Pancreas (tissue), 10 donors: ENCODE measurements around the gene MYH3. TPM values are rescaled to one million over a fixed set of nuclear protein-coding genes. Genes with fewer than 3 reads are reported as not detected.
"Not testable (repeated sequence)": the region's sequence is repeated elsewhere in the genome, so short reads cannot be mapped to it uniquely, and the experiment has no call there.

Experiments used
- ATAC-seq, 4 donors: fragments of 200-7000 bp; cut with Tn5 transposase; one replicate each; pipeline versions ENCODE4 v1.8.0 to v1.9.1; 2020; ENCODE audit warnings: mild to moderate bottlenecking in 4 of 4, moderate library complexity in 4 of 4
- DNase-seq, 6 donors: peaks; one replicate each; pipeline ENCODE4 v3.0.0-alpha.2; 2020
- FAIRE-seq: peaks from 2 replicates; lab custom pipeline; 2012; peaks lifted over from hg19 to GRCh38; lab: Jason Lieb, UNC
- H3K27ac ChIP-seq, 4 donors: fragments of 200-600 bp; sonication (generic); 1 replicate in 3 of 4; 2 replicates in 1 of 4; pipeline versions ENCODE4 v1.5.0 to v1.8.0; 2020
- H3K27me3 ChIP-seq, 4 donors: fragments of 200-600 bp; one replicate each; pipeline ENCODE4 v1.8.0; 2021
- H3K36me3 ChIP-seq, 3 donors: fragments of 200-600 bp; sonication (generic) in 1 of 3; one replicate each; pipeline versions ENCODE4 v1.5.0 to v1.8.0; 2020 to 2021
- H3K4me1 ChIP-seq, 3 donors: fragments of 200-600 bp; one replicate each; pipeline ENCODE4 v1.8.0; 2021
- H3K4me3 ChIP-seq, 4 donors: fragments of 200-600 bp; sonication (generic) in 2 of 4; one replicate each; pipeline versions ENCODE4 v1.5.0 to v1.8.0; 2020 to 2021
- H3K9me3 ChIP-seq, 4 donors: fragments of 200-600 bp; one replicate each; pipeline ENCODE4 v1.8.0; 2021
- WGBS, 2 donors: extraction: QIAGEN DNeasy Blood & Tissue Kit; methylation state at CpG; one replicate each; pipeline ENCODE4 v1.1.7; 2013; 5-methylcytosine and 5-hydroxymethylcytosine counted together
- intact Hi-C, 3 donors: fragments of 100-400 bp; cut with DNase I; formaldehyde crosslinking; loops; one replicate each; pipeline versions ENCODE4 v1.11.1 to v1.14.2; 2022
- polyA plus RNA-seq, 2 donors: library from polyadenylated mRNA; stranded (reverse); fragments of 200-250 nt; gene quantifications; one replicate each; pipeline ENCODE4 v1.2.3, GENCODE V29; 2013
- total RNA-seq, 6 donors: library from RNA; stranded (reverse); fragmentation: NEBNext Ultra II Directional in 4 of 6; extraction: Animal tissue kit (Norgen Biotek cat#: 25700) in 4 of 6; gene quantifications; one replicate each; pipeline versions ENCODE4 v1.2.1 to v1.2.4, GENCODE V29; 2021 to 2023
- TF ChIP-seq, protein P1 (sequence below), 4 donors: fragments of 200-600 bp; sonication (generic) in 3 of 4; IDR thresholded peaks; one replicate each; pipeline versions ENCODE4 v1.5.0 to v1.8.0; 2021; ENCODE audit warnings: antibody characterized with exemption in 4 of 4
- donor health status: healthy with polysubstance abuse.
- donor health status: DM: no; HTN: no; CAD: no; lungs with moderate emphysema.
- donor health status: DM: no; HTN: no; CAD: no.
- donor health status: control.
- donor health status: control.
- donor health status: Bipolar disorder and iron deficiency.
- donor health status: DM: yes; HTN: yes; CAD: no.
- donor health status: DM: no; HTN: no; CAD: no.
- donor health status: DM: no; HTN: no; CAD: no.
- donor health status: DM: yes; HTN: yes; CAD: no.

The MYH3 gene
- total and polyA plus RNA-seq, 8 donors = 0.63 to 13.5 (median 2.2) TPM

- peak; percentile 17 to 36 (median 26) for ATAC-seq
- Histone ChIP-seq H3K36me3 (no peaks in the 10 kb centered on the region), H3K27ac (peak overlapping the region; percentile 94 to 97 (median 95)), H3K4me3 (peak overlapping the region; percentile 75 to 100 (median 96)), H3K27me3 (no peaks in the 10 kb centered on the region), H3K4me1 (peaks cover 6 to 19% (median 7%) of the 10 kb centered on the region in 3 donors), H3K9me3 (no peaks in the 10 kb centered on the region)
- intact Hi-C loops = no loop called here
- TF ChIP-seq, protein P1, sequence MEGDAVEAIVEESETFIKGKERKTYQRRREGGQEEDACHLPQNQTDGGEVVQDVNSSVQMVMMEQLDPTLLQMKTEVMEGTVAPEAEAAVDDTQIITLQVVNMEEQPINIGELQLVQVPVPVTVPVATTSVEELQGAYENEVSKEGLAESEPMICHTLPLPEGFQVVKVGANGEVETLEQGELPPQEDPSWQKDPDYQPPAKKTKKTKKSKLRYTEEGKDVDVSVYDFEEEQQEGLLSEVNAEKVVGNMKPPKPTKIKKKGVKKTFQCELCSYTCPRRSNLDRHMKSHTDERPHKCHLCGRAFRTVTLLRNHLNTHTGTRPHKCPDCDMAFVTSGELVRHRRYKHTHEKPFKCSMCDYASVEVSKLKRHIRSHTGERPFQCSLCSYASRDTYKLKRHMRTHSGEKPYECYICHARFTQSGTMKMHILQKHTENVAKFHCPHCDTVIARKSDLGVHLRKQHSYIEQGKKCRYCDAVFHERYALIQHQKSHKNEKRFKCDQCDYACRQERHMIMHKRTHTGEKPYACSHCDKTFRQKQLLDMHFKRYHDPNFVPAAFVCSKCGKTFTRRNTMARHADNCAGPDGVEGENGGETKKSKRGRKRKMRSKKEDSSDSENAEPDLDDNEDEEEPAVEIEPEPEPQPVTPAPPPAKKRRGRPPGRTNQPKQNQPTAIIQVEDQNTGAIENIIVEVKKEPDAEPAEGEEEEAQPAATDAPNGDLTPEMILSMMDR (IDR thresholded peaks at IDR 0.05) = no peak
- no peak for FAIRE-seq
- DNase-seq = no peak
- WGBS, 2 donors = 2 to 3% methylated on average over 18 of the region's 18 CpGs
Measured at GRCh38 chr17:10698096-10698818, 41.1 kb upstream of the MYH3 start.

DNA sequence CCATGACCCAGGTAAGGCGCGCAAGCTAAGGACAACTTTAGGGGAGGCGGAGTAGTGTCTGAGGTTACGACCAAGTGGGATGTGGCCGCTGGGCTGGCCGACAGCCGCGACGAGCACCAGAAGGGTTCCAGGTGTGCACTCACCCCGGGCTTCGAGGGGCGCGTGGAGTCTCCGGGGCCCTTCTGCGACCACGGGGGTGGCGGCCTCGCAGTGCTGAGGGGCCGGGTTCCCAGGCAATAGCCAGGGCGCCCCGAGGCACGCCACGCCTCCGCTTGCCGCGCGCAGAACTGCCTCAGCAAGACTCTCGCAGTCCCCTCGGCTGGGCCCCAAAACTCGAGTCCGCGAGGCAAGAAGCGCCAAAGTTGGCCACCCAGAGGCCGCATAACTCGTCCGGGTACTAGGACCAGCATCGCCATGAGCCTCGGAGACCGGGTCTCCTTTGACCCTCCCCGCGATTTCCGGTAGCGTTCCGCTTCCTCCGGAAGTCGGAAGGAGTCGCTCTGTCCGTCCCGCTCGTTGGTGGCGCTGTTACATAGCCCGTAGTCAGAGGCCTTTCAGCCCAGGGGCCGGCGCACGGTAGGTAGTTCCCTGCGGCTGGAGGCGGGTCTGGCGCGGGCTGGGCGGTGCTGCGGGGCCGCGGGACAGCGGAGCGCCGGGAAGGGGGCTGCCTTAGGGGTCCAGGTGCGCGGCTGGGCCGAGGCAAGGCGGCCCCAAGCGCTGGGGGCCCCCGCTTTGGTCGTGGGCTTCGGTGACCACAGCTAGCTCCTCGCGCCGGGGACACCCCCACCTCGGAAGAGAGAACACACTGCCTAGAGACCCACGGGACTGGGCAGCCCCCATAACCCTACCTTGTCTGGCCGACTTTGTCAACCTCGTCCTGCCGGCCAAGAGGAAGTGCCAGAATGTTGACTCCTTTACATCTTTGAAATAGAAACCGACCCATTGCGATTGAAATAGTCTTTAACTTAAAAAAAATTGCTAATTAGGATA is 40.3 kb upstream of the MYH3 start, which contains the start of the genes ADPRM and SCO1:
ADPRM (plus strand) TSS at position 503 of the 990 bp plus-strand sequence. CDS start 7,333 bp downstream, outside the sequence.
SCO1 (minus strand) TSS at position 442 of the 990 bp plus-strand sequence; CDS start at position 416, 26 bp downstream.
- peak within 1 kb of the TSS; percentile 75 to 100 (median 96) for H3K4me3 ChIP-seq
- no peaks in the 10 kb centered on the region for H3K27me3 ChIP-seq
- H3K27ac ChIP-seq = peak within 1 kb of the TSS; percentile 94 to 97 (median 95)
- peaks cover 0 to 4% (median 0%) of the 10 kb centered on the region in 3 donors for H3K36me3 ChIP-seq
- TF ChIP-seq, protein P1 (IDR thresholded peaks at IDR 0.05) = peak; percentile 9 to 25 (median 21)
- ATAC-seq (peak; percentile 98 to 99 (median 98)), DNase-seq (peak; percentile 90 to 97 (median 93)), FAIRE-seq (no peak)
- intact Hi-C loops = no loop called here
- WGBS, 2 donors = 0 to 1% methylated on average over 81 to 84 of the region's 84 CpGs
- no peaks in the 10 kb centered on the region for H3K9me3 ChIP-seq
- peaks cover 6 to 15% (median 7%) of the 10 kb centered on the region in 3 donors for H3K4me1 ChIP-seq

GRCh38 chr17:10695875-10696407 is 38.8 kb upstream of the MYH3 start:
- H3K27ac ChIP-seq, H3K9me3 ChIP-seq, DNase-seq, ATAC-seq, intact Hi-C loops, FAIRE-seq, H3K27me3 ChIP-seq: not testable (repeated sequence)
- 85% methylated on average over 17 of the region's 17 CpGs for WGBS, 2 donors
- Histone ChIP-seq H3K4me1 (peaks cover 6 to 14% (median 7%) of the 10 kb centered on the region in 3 donors), H3K4me3 (peak overlapping the region in 1 of 4 donors; percentile 99), H3K36me3 (peaks cover 0 to 17% (median 0%) of the 10 kb centered on the region in 3 donors)

DNA sequence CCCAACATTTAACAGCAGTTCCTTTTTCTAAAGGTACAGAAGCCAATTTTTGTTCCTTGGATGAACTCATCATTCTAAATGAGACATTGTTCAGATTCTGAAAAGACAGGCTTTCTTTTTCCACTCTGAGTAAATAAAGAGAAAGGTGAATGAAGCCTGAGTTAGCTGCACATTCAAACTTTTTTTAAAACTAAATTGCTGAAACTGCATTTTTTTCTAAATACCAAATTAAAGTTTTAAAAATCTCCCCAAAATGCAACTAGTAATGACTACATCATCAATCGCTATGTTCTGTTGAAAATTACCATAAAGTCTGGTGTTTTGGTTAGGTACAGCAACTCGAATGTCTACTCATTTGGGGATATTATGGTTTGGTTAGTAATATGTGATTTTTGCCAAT is 30.4 kb upstream of the MYH3 start:
- H3K36me3 ChIP-seq = peaks cover 0 to 38% (median 19%) of the 10 kb centered on the region in 3 donors
- WGBS, 2 donors = 85 to 92% methylated on average over 2 of the region's 2 CpGs
- H3K9me3 ChIP-seq = no peaks in the 10 kb centered on the region
- H3K4me3 ChIP-seq = no peak overlapping the region
- no peaks in the 10 kb centered on the region for H3K27me3 ChIP-seq
- intact Hi-C loops = no loop called here
- TF ChIP-seq, protein P1 (IDR thresholded peaks at IDR 0.05) = no peak
- no peaks in the 10 kb centered on the region for H3K4me1 ChIP-seq
- no peak for DNase-seq
- H3K27ac ChIP-seq = no peak overlapping the region
- ATAC-seq = no peak
- FAIRE-seq = no peak
